Stimulated activated CD4-positive, alpha-beta T cell treated with anti-CD3 and anti-CD28 coated beads, Interleukin-4, amount 100 ng/mL, for 48 hours (primary cell): ENCODE data around the gene SOBP.
"Not testable (repeated sequence)": the region's sequence is repeated elsewhere in the genome, so short reads cannot be mapped to it uniquely, and the experiment has no call there.

Source experiments
- DNase-seq, 2 donors: peaks; one replicate each; pipeline ENCODE4 v3.0.0-alpha.2; 2020; ENCODE audit warnings: low read depth in 2 of 2

Gene SOBP

GRCh38 chr6:107488174-107488874, 1.6 kb upstream of the SOBP start:
- no peak for DNase-seq

DNA sequence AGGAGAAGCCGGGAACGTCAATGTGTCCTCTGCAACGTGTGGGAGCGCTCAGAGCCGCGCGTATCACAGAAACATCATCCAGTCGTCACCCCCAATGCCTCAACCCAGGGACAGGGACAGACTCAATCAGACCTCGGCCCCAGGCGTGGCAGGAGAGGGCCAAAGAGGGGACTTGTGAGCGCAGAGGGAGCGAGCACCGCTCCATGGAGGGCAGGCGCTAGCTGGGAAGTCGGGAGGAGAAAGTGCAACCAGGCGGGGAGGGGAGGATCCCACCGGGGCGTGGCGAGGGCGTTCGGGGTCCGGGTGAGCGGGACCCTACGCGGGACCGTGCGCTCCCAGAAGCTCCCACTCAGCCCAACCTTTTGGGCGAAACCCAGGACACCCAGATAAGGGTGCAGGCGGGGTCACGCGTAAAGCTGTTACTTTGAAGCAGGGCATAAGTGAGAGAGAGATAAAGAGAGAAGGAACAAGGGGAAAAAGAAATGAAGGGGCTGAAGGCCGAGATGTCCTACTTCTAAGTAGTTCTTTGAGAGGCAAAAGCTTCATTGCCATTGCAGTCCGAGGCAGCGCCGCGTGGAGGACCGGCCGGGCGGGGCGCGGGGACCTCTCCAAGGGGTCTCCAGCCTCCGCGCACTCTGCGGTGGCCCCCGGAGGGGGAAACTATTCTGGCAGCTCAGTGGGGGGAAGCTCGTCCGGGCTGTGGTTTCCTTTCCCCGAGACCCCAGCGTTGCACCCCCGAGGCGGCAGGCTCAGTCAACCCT, 862 bp upstream of the SOBP start:
- peak; percentile 5 to 11 for DNase-seq

- peak in 1 of 2 donors; percentile 4 for DNase-seq
These were observed 735 bp downstream of the SOBP start for GRCh38 chr6:107490566-107491137.

DNA sequence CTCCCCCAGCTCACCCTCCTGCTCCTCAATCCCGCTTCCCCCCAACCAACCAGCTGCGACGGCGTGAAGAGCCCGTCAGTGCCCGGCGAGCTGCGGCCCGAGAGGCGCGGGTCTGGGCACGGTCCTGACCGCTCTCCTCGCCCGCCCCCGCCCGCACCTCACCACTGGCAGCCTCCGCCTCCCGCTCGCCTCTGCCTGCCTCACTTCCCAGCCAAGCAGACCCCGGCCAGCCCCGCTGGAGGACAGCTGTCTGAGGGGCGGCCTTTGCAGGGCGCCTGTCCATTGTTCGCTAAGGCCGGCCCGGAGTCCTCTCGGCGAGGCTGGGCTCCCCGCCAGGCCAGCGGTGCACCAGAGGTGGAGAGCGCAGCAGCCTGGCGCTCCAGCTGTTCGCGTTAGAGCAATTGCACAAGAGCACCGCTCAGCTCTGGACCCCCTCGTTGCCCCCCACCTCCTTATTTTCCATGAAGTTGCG, 1.3 kb downstream of the SOBP start:
- DNase-seq, result peak in 1 of 2 donors; percentile 1

DNA sequence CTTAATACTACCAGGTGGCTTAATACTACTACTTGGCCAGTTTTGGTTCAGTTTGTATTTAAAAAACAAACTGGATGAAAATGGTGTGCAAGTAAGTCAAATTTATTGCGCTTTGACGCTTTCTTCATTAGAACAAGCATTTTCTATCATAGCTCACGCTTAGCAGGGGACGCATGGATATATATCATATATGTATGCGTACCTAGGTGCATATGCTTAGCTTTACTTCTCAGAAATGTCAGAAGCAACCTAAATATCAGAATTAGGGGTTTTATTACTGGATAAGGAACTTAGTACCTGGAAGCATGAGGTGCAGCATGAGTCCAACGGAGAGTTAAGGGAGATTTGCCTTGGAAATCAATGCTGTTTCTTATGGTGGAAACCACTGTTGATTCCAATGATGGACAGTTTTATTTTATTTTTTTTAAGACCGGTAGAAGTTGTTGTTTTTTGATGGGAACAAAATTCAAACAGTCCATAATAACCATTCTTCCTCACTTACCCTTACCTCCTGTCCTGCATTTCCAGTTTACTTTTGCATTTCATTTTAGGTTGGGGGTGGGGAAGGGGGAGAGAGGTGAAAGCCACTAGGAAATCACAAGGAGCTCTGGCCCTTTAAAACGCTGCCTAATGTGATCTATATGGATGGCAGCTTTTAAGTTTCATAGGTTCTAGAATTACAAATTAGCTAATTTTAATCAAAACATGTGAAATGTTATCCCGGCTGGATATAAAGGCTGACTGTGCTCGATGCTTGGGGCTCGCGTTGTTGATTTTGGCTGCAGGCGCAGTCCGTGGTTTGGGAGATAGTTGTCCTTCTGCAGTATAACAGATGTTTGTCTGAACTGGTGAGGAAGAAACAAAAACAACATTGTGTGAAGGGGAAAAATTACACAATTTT, 2.1 kb downstream of the SOBP start:
- DNase-seq, result no peak

DNA sequence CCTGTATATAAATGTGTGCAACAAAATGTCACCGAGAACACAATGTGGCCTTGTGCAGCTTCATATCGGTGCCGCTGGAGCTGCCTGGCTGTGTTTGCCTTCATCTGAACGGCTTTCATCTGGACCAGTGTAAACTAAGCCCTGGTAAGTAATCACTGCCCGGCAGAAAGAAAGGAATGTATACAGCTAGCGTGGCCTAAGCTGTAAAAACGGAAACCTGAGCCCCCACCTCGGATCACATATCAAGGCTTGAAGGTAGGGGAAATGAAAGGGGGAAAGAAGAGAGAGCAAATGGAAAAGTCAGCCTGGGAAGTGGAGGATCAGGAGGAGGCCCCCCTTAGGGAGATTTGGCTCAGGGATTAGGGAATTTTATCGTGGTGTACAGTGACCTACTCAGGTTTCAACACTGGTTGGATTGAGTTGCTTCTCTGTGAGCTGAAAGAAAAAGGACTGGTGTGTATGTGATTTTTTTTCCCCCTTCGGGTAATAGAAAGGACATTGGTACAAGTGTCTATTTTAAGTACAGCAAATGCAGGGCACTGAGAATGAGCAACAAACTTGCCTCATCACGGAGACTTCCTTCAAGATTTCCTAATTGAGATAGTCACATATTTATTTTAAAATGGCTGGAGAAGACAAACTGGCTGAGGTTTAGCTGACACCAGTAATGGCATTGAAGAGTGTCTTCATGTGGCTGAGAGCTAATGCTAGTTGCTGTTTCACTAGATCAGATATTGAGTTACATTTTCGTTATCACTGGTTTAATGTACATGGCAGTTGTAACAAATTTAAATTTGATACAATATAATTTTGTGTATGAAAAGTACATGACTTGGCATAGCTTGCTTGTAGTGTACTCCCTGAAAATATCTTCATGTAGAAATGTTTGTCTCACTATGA, 3.5 kb downstream of the SOBP start:
- DNase-seq, result no peak

GRCh38 chr6:107495196-107495643, 5.3 kb downstream of the SOBP start:
- DNase-seq, result no peak

DNA sequence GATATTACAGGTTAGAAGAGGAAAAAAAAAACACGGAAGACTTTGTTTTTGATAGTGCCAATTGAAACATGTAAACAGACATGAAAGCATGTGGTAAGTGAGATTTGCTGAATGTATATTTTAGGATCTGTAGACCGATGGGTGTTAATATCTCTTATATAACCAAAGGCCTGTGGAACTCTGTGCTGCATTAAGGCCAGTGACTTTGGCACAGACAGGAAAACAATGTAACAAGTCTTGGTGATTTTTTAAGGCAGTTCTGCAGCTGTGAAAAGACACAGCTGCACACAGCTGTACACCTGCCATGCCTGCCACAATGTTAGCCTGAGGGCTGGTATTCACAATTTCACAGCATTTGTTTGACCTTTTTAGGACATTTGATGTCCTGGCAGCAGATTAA, 6.1 kb downstream of the SOBP start:
- no peak for DNase-seq

DNA sequence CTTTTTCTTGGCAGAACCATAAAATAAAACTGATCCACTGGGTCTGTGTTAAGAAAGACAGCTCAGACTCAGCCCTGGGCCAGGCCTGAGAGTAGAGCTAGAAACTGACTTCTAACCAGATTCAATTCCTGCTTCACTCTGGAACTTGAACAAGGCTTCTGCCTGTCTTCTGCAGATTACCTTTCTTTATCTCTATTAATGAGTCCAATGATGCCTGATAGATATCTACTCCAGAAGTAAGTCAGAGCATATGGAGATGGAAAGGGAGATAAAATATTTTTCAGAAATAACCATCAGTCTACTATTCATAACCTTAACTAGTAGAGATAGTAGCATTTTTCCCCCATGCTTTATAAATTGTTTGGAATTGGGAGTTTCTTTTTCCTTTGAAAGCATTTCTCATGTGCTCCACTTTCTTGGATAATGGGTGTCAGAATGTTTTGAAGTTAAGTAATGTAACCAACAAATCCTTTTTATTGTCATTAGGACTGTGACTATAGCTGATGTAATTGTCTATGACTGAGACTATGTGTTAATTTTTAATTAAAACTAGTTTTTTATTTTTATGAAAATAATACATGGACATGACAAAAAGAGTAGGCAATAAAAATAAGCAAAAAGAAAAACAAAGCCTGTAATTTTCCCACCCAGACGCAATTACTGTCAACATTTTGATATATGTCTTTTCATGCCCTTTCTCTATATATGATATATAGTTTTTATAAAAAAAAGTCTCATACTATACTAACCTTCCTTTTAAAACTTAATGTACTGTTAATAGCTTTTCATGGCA, 7.2 kb downstream of the SOBP start:
- no peak for DNase-seq

DNA sequence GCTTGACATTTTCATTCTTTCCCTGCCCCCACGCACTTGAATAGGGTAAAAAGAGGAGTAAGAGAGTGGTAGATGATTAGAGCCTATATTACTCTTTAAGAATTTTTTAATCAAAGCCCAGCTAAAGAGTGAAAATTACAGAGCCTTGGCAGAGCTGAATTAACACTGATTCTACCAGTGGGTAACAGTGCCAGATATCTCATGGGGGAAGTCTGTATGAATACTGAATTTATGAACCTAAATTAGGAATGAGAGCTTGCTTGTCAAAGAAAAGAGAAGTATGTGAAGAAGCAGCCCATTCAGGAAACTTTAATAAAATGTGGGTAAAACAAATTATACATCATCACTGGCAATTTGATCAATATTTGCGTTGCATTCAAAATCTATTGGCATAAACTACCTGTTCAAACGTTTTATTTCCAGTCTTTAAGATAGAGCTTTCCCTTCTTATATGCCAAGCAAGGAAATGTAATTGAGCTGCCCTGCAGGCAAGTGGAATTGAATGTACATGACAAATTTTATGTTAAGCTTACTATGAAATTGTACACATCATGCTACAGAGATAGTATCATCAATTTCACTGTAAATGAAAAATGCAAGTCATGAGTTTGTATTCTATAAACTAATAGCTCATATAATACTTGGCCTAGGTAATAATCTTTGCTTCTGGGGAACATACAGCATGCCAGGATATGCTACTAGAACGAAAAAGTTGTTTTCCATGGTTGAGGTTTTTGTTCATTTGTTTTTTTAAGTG, 14.5 kb downstream of the SOBP start:
- DNase-seq, result no peak

DNA sequence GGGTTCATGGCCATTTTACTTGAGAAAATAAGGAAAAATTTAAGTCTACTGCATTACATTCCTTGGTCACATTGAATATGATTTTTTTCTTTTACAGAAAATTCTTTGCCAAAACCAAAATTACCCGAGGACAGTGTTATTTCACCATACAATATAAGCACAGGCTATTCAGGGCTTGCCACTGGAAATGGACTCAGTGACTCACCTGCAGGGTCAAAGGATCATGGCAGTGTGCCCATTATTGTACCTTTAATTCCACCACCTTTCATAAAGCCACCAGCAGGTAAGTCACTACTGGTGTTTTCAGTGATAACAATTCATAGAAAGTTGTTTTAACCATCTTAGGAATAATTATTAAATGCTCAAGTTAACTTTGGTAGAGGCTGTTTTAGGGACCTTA, 16.2 kb downstream of the SOBP start:
- no peak for DNase-seq

GRCh38 chr6:107509506-107509905, 19.6 kb downstream of the SOBP start:
- no peak for DNase-seq

DNA sequence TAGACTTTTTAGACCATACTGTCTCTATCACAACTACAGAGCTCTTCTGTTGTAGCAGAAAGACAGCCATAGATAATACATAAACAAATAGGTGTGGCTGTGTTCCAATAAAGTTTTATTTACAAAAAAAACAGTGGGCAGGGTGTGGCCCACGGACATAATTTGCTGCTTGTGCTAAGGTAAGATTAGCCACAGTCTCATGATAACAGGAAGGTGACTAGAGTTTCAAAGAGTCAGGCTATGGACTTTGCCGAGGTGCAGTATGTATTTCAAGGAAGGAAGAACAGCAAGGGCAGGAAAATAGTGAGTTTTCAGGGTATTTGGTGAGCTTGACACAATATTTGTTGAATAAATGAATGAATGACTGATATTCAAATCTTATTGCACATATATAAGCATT, 20.2 kb downstream of the SOBP start:
- DNase-seq, result no peak

DNA sequence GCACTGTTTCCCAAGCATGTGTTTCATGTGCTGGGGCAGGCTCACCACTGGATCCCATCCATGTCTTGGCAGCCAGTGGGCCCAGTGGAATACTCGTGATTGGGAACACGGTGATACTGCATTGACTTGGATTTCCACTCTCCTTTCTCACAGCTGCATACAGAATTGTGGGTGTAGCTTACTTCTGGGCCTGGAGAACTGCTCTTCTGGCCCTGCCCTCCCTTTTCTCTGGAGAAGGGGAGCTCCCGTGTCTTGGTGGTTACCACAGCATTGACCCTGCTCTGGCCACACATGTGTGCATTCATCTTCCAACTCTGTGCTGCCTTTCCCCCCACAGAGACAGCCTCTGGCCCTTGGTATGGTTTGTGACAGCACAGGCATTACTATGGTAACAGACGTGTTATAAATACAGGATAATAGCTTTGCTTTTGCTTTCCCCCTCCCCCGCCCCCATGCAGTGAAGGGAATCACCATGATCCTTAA, 21.6 kb downstream of the SOBP start:
- DNase-seq, result no peak

- DNase-seq, result no peak
These were observed 23.3 kb downstream of the SOBP start for GRCh38 chr6:107513214-107513613.

- no peak for DNase-seq
These were observed 26.0 kb downstream of the SOBP start for GRCh38 chr6:107515955-107516354.

- DNase-seq, result no peak
These were observed 27.4 kb downstream of the SOBP start for GRCh38 chr6:107517274-107517673.

DNA sequence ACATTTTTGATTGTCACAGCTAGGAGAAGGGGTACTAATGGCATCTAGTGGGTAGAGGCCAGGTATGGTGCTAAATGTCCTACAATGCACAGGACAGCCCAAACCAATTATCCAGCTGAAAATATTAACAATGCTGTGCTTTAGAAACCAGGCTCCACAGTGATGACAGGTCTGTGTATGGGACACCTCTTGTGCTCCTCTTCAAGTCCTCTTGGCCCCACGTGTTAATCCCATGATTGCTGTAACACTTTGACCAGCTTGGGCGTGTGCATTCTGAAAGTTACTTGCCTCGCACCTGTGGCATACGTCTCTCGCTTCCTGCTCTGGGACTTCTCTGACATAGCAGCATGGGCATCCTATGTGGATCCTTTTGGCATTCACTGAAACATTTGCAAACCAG, 29.3 kb downstream of the SOBP start:
- DNase-seq, result not testable (repeated sequence)

GRCh38 chr6:107520706-107521105, 30.8 kb downstream of the SOBP start:
- not testable (repeated sequence) for DNase-seq
